Retinal pigment epithelial cell (primary cell): ENCODE data around the gene RPRM.
"Not testable (repeated sequence)": the region's sequence is repeated elsewhere in the genome, so short reads cannot be mapped to it uniquely, and the experiment has no call there.

Experiments used
- DNase-seq: peaks from one replicate; pipeline ENCODE4 v3.0.0-alpha.2; 2010; ENCODE audit warnings: low read depth
- H3K4me3 ChIP-seq: 2 replicates; pipeline ENCODE4 v1.5.1; 2011; ENCODE audit warnings: mild to moderate bottlenecking, low read length, control low read depth, moderate library complexity
- CTCF ChIP-seq: conservative IDR thresholded peaks from 2 replicates; pipeline ENCODE4 v1.5.1; 2011; ENCODE audit warnings: low read depth, low read length, control low read depth, inconsistent platforms

Gene RPRM

DNA sequence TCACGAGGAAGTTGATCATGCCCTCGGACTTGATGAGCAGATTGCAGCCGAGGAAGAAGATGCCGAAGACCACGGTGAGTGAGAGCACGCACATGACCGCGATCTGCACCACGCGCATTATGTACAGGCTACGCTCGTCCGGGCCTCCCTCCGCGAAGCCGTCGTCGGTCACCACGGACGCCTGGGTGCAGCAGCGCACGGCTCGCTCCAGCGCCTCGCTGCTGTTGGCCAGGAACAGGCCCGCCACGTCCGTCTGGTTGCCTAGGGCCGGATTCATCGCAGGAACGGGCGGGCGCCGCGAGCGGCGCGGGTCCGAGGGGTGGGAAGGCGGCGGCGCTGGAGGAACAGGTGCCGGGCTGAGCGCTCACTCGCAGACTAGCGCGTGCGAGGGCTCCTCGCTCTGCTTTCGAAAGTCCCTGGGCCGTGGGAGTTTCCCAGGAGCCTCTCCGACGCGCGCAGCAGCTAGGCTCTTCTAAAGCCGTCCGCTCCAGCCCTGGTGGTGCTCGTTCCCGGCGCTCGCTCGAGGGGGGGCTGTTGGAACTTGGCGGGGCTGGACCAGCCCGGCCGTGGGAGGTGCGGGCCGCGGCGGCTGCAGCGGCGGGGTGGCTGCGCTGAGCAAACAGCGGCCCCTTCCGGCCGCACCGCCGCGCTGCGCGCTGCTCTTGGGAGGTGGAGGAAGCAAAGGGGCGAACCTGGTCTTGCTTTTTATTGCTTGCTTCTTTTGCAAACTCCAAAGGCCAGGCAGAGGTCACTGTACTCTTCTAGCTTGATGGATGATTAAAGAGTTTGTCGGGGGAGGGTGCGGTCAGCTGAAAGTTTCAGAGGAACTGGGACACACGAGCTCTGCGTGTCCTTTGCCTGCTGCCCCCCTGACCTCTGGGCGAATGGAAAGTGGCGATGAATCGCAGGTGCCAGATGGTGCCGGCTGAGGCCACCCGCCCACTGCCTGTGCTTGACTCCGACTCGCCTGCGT, at the start of gene RPRM:
TSS of gene RPRM (minus strand) at position 474 of the 973 bp plus-strand sequence. CDS start at position 277, 197 bp downstream.
- peak; percentile 71 for DNase-seq
- H3K4me3 ChIP-seq, result peak within 1 kb of the TSS; percentile 88

DNA sequence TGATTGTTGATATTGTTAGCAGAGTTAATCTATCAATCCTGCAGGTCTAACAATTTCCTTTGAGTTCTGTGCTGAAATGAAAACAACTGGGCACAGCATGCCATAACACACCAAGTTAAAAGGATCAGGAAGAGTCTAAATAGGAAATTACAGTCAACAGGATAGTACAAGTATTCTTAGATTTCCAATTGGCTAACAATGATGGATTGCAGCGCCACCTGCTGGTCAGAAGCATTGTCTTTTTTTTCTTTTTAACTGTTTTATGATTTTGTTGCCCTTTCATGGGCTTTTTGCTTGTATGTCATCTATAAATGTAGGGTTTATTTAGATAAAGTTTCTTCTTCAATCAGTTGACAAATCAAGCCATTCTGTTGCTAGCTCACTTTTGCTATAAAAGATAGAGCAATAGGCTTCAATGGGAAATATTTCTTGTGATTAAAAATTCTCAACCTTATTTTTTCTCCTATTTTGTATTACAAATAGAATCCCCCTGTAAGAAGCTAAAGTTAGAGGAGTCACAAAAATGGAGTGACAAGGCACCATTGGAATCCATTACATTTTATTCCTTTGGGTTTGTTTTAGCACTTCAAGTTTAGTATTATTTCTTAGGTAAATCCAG, 40.8 kb upstream of the RPRM start:
- peak; percentile 68 for TF ChIP-seq CTCF
- H3K4me3 ChIP-seq, result no peak overlapping the region
- DNase-seq, result peak; percentile 8

More for the DNA sequence above, at the start of gene RPRM:
- peak; percentile 81 for TF ChIP-seq CTCF

DNA sequence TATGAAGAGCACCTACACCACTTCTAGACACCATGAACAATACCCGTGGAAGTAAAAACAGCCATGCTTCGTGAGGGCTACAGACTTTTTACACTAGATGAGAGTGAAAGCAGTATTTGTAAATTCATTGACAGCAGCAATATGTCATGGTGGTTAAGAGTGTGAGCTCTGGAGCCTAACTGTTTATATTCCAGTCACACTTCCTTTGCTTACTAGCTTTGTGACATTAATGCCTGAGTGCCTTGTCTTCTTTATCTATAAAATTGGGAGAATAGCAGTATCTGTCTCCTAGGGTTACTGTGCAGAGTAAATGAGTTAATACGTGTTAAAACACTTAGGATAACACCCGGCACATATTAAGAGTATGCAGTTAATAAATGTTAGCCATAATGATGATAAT, 33.8 kb upstream of the RPRM start:
- DNase-seq, result no peak
- no peak for TF ChIP-seq CTCF
- no peak overlapping the region for H3K4me3 ChIP-seq

- no peak for TF ChIP-seq CTCF
- no peak for DNase-seq
- H3K4me3 ChIP-seq, result no peak overlapping the region
Measured at GRCh38 chr2:153510996-153511395, 32.4 kb upstream of the RPRM start.

DNA sequence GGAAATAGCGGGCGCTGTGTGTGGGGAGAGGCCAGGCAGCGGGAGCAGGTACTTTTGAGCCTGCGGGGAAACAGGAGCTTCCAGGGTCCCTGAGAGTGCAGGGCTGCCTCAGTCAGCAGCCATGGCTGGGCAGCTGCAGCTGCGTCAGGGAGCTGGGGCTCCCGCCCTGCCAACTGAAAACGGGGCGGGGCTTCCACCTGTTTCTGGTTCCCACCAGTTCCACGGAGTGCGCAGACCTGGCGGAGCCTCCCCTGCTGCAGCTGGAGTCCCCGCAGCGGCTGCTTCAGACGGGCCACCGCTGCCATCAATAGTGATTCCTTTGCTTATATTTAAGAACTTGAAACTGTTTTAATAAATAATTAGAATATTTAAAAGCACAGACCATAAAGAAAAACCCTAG, 30.6 kb upstream of the RPRM start:
- TF ChIP-seq CTCF, result no peak
- DNase-seq, result no peak
- H3K4me3 ChIP-seq, result no peak overlapping the region

DNA sequence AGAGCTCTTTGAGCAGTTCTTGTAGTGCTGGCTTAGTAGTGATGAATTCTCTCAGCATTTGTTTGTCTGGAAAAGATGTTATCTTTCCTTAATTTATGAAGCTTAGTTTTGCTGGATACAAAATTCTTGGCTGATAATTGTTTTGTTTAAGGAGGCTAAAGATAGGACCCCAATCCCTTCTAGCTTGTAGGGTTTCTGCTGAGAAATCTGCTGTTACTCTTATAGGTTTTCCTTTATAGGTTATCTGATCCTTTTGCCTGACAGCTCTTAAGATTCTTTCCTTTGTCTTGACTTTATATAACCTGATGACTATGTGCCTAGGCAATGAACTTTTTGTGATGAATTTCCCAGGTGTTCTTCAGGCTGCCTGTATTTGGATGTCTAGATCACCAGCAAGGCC, 27.9 kb upstream of the RPRM start:
- not testable (repeated sequence) for H3K4me3 ChIP-seq, DNase-seq

- TF ChIP-seq CTCF, result no peak
- DNase-seq, result no peak
- H3K4me3 ChIP-seq, result no peak overlapping the region
Measured at GRCh38 chr2:153499439-153499838, 20.9 kb upstream of the RPRM start.
